HEK293 (cell line): ENCODE data around the gene FAM124B.
A peak's percentile ranks its signal among the peaks of the same experiment; 100 is the strongest.

ENCODE experiments used
- EGR2 ChIP-seq: fragments of 450-650 bp; formaldehyde crosslinking; IDR thresholded peaks from 2 replicates; pipeline ENCODE4 v1.5.1; 2016; ENCODE audit warnings: low read depth, missing biosample characterization, missing genetic modification characterization
- KLF1 ChIP-seq: fragments of 450-650 bp; formaldehyde crosslinking; IDR thresholded peaks from 2 replicates; pipeline ENCODE4 v1.5.1; 2016; ENCODE audit warnings: missing biosample characterization, missing genetic modification characterization
- RBAK ChIP-seq: fragments of 450-650 bp; formaldehyde crosslinking; IDR thresholded peaks from 2 replicates; pipeline ENCODE4 v1.5.1; 2016; ENCODE audit warnings: missing biosample characterization, missing genetic modification characterization
- ZBTB8A ChIP-seq: fragments of 450-650 bp; formaldehyde crosslinking; IDR thresholded peaks from 2 replicates; pipeline ENCODE4 v1.5.1; 2016; ENCODE audit warnings: missing biosample characterization, missing genetic modification characterization
- ZEB2 ChIP-seq: fragments of 450-650 bp; formaldehyde crosslinking; IDR thresholded peaks from 2 replicates; pipeline ENCODE4 v1.5.1; 2016; ENCODE audit warnings: missing biosample characterization, missing genetic modification characterization
- ZNF146 ChIP-seq: fragments of 450-650 bp; formaldehyde crosslinking; IDR thresholded peaks from 2 replicates; pipeline ENCODE4 v1.5.1; 2016; ENCODE audit warnings: missing biosample characterization, missing genetic modification characterization
- ZNF184 ChIP-seq: fragments of 450-650 bp; IDR thresholded peaks from 2 replicates; pipeline ENCODE4 v1.5.1; 2018; ENCODE audit warnings: missing biosample characterization, mild to moderate bottlenecking, missing genetic modification characterization
- ZNF214 ChIP-seq: fragments of 450-650 bp; formaldehyde crosslinking; IDR thresholded peaks from 2 replicates; pipeline ENCODE4 v1.5.1; 2017; ENCODE audit warnings: missing biosample characterization, mild to moderate bottlenecking, missing genetic modification characterization, borderline replicate concordance
- ZNF248 ChIP-seq: fragments of 450-650 bp; formaldehyde crosslinking; IDR thresholded peaks from 2 replicates; pipeline ENCODE4 v1.5.1; 2017; ENCODE audit warnings: missing biosample characterization, missing genetic modification characterization
- ZNF274 ChIP-seq, 2 experiments: fragments of 200-500 bp in 1 of 2; fragments of 450-650 bp in 1 of 2; sonication (Bioruptor generic) in 1 of 2; formaldehyde crosslinking in 1 of 2; IDR thresholded peaks; 2 replicates each; pipeline versions ENCODE4 v1.5.1 to v1.6.1; 2014 to 2016; ENCODE audit warnings: borderline replicate concordance in 1 of 2, inconsistent platforms in 1 of 2, low read length in 1 of 2, missing biosample characterization in 1 of 2, missing genetic modification characterization in 1 of 2
- ZNF292 ChIP-seq: fragments of 450-650 bp; formaldehyde crosslinking; IDR thresholded peaks from 2 replicates; pipeline ENCODE4 v1.5.1; 2016; ENCODE audit warnings: low read depth, missing biosample characterization, missing genetic modification characterization, borderline replicate concordance
- ZNF350 ChIP-seq: fragments of 450-650 bp; formaldehyde crosslinking; IDR thresholded peaks from 2 replicates; pipeline ENCODE4 v1.5.0; 2017; ENCODE audit warnings: missing biosample characterization, mild to moderate bottlenecking, missing genetic modification characterization
- ZNF473 ChIP-seq: fragments of 450-650 bp; formaldehyde crosslinking; IDR thresholded peaks from 2 replicates; pipeline ENCODE4 v1.5.1; 2017; ENCODE audit warnings: missing biosample characterization, missing genetic modification characterization
- ZNF501 ChIP-seq: fragments of 450-650 bp; formaldehyde crosslinking; IDR thresholded peaks from 2 replicates; pipeline ENCODE4 v1.5.1; 2016; ENCODE audit warnings: missing biosample characterization, missing genetic modification characterization
- ZNF549 ChIP-seq: fragments of 450-650 bp; IDR thresholded peaks from 2 replicates; pipeline ENCODE4 v1.5.1; 2018; ENCODE audit warnings: missing biosample characterization, missing genetic modification characterization, mild to moderate bottlenecking, inconsistent platforms, moderate library complexity
- ZNF707 ChIP-seq: fragments of 450-650 bp; formaldehyde crosslinking; IDR thresholded peaks from 2 replicates; pipeline ENCODE4 v1.5.1; 2016; ENCODE audit warnings: missing biosample characterization, missing genetic modification characterization
- ZNF768 ChIP-seq: fragments of 450-650 bp; formaldehyde crosslinking; IDR thresholded peaks from 2 replicates; pipeline ENCODE4 v1.5.1; 2018; ENCODE audit warnings: missing biosample characterization, mild to moderate bottlenecking, missing genetic modification characterization
- ZNF791 ChIP-seq: fragments of 450-650 bp; formaldehyde crosslinking; IDR thresholded peaks from 2 replicates; pipeline ENCODE4 v1.5.1; 2016; ENCODE audit warnings: missing biosample characterization, missing genetic modification characterization
- ZNF792 ChIP-seq: fragments of 450-650 bp; formaldehyde crosslinking; IDR thresholded peaks from 2 replicates; pipeline ENCODE4 v1.5.1; 2016; ENCODE audit warnings: missing biosample characterization, missing genetic modification characterization
- ZXDB ChIP-seq: fragments of 450-650 bp; formaldehyde crosslinking; IDR thresholded peaks from 2 replicates; pipeline ENCODE4 v1.5.1; 2016; ENCODE audit warnings: missing biosample characterization, missing genetic modification characterization
- TF ChIP-seq, protein P1 (sequence below): fragments of 450-650 bp; formaldehyde crosslinking; IDR thresholded peaks from 2 replicates; pipeline ENCODE4 v1.5.1; 2016; ENCODE audit warnings: missing biosample characterization, missing genetic modification characterization
- TF ChIP-seq, protein P2 (sequence below): fragments of 450-650 bp; formaldehyde crosslinking; IDR thresholded peaks from 2 replicates; pipeline ENCODE4 v1.5.1; 2016; ENCODE audit warnings: missing biosample characterization, missing genetic modification characterization
- TF ChIP-seq, protein P3 (sequence below): IDR thresholded peaks from 2 replicates; pipeline ENCODE4 v1.6.1; 2011; ENCODE audit warnings: mild to moderate bottlenecking, low read depth, low read length, borderline replicate concordance
- TF ChIP-seq, protein P4 (sequence below): fragments of 450-650 bp; formaldehyde crosslinking; IDR thresholded peaks from 2 replicates; pipeline ENCODE4 v1.5.1; 2016; ENCODE audit warnings: missing biosample characterization, missing genetic modification characterization, borderline replicate concordance
- TF ChIP-seq, protein P5 (sequence below): fragments of 450-650 bp; formaldehyde crosslinking; IDR thresholded peaks from 2 replicates; pipeline ENCODE4 v1.5.1; 2016; ENCODE audit warnings: missing biosample characterization, missing genetic modification characterization
- TF ChIP-seq, protein P6 (sequence below): fragments of 450-650 bp; formaldehyde crosslinking; IDR thresholded peaks from 2 replicates; pipeline ENCODE4 v1.5.1; 2016; ENCODE audit warnings: missing biosample characterization, missing genetic modification characterization

The FAM124B gene

DNA sequence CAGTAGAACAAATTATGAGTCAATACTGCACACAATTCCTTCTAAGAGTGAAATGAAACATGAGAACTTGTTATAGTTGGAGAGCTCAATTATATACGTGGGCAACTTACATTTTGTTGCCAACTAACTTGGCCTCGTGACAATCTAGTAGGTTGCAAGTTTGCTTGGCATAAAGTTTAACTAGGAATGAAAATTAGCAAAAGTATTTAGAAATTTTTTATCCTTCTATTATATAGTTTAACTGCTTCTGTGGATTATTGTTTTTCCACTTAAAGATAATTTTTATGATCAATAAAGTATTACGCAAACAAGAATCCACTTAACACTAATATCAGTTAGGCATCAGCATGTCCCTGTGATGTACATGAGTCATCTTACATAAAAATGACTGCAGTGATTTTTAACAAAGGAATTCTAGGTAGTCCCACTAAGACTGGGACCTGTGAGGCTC is 41.1 kb downstream of the FAM124B start (continued):
- TF ChIP-seq EGR2 (tag by site-specific recombination), result no peak
- TF ChIP-seq ZBTB8A (tag by site-specific recombination), result no peak
- no peak for TF ChIP-seq KLF1
- TF ChIP-seq ZXDB, result peak; percentile 47; the same call in 1 of the 2 replicates
- TF ChIP-seq, protein P1, sequence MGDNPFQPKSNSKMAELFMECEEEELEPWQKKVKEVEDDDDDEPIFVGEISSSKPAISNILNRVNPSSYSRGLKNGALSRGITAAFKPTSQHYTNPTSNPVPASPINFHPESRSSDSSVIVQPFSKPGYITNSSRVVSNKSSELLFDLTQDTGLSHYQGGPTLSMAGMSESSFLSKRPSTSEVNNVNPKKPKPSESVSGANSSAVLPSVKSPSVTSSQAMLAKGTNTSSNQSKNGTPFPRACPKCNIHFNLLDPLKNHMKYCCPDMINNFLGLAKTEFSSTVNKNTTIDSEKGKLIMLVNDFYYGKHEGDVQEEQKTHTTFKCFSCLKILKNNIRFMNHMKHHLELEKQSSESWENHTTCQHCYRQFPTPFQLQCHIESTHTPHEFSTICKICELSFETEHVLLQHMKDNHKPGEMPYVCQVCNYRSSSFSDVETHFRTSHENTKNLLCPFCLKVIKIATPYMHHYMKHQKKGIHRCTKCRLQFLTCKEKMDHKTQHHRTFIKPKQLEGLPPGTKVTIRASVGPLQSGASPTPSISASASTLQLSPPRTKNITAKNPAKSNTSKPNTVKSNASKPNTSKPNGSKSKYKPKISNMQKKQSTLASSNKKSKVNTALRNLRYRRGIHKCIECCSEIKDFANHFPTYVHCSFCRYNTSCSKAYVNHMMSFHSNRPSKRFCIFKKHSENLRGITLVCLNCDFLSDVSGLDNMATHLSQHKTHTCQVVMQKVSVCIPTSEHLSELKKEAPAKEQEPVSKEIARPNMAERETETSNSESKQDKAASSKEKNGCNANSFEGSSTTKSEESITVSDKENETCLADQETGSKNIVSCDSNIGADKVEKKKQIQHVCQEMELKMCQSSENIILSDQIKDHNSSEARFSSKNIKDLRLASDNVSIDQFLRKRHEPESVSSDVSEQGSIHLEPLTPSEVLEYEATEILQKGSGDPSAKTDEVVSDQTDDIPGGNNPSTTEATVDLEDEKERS (tag by site-specific recombination), result no peak
- TF ChIP-seq ZNF350 (tag by site-specific recombination), result no peak
- TF ChIP-seq, protein P2, sequence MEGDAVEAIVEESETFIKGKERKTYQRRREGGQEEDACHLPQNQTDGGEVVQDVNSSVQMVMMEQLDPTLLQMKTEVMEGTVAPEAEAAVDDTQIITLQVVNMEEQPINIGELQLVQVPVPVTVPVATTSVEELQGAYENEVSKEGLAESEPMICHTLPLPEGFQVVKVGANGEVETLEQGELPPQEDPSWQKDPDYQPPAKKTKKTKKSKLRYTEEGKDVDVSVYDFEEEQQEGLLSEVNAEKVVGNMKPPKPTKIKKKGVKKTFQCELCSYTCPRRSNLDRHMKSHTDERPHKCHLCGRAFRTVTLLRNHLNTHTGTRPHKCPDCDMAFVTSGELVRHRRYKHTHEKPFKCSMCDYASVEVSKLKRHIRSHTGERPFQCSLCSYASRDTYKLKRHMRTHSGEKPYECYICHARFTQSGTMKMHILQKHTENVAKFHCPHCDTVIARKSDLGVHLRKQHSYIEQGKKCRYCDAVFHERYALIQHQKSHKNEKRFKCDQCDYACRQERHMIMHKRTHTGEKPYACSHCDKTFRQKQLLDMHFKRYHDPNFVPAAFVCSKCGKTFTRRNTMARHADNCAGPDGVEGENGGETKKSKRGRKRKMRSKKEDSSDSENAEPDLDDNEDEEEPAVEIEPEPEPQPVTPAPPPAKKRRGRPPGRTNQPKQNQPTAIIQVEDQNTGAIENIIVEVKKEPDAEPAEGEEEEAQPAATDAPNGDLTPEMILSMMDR, result no peak
- TF ChIP-seq ZNF501, result no peak
- no peak for TF ChIP-seq ZNF707 (tag by site-specific recombination)
- TF ChIP-seq ZNF791, result no peak
- TF ChIP-seq ZNF473 (tag by site-specific recombination), result no peak
- peak; percentile 10; the same call in 1 of the 2 replicates for TF ChIP-seq ZNF184
- TF ChIP-seq ZNF792 (tag by site-specific recombination), result no peak
- no peak for TF ChIP-seq ZNF214
- no peak for TF ChIP-seq ZNF274 (IDR thresholded peaks at IDR 0.05; ENCODE audit: low read length)
- TF ChIP-seq ZNF274 (tag by site-specific recombination; IDR thresholded peaks at IDR 0.05; ENCODE audit: borderline replicate concordance), result no peak
- TF ChIP-seq ZNF146 (tag by site-specific recombination), result no peak
- TF ChIP-seq, protein P3, sequence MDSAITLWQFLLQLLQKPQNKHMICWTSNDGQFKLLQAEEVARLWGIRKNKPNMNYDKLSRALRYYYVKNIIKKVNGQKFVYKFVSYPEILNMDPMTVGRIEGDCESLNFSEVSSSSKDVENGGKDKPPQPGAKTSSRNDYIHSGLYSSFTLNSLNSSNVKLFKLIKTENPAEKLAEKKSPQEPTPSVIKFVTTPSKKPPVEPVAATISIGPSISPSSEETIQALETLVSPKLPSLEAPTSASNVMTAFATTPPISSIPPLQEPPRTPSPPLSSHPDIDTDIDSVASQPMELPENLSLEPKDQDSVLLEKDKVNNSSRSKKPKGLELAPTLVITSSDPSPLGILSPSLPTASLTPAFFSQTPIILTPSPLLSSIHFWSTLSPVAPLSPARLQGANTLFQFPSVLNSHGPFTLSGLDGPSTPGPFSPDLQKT, result no peak
- TF ChIP-seq, protein P4, sequence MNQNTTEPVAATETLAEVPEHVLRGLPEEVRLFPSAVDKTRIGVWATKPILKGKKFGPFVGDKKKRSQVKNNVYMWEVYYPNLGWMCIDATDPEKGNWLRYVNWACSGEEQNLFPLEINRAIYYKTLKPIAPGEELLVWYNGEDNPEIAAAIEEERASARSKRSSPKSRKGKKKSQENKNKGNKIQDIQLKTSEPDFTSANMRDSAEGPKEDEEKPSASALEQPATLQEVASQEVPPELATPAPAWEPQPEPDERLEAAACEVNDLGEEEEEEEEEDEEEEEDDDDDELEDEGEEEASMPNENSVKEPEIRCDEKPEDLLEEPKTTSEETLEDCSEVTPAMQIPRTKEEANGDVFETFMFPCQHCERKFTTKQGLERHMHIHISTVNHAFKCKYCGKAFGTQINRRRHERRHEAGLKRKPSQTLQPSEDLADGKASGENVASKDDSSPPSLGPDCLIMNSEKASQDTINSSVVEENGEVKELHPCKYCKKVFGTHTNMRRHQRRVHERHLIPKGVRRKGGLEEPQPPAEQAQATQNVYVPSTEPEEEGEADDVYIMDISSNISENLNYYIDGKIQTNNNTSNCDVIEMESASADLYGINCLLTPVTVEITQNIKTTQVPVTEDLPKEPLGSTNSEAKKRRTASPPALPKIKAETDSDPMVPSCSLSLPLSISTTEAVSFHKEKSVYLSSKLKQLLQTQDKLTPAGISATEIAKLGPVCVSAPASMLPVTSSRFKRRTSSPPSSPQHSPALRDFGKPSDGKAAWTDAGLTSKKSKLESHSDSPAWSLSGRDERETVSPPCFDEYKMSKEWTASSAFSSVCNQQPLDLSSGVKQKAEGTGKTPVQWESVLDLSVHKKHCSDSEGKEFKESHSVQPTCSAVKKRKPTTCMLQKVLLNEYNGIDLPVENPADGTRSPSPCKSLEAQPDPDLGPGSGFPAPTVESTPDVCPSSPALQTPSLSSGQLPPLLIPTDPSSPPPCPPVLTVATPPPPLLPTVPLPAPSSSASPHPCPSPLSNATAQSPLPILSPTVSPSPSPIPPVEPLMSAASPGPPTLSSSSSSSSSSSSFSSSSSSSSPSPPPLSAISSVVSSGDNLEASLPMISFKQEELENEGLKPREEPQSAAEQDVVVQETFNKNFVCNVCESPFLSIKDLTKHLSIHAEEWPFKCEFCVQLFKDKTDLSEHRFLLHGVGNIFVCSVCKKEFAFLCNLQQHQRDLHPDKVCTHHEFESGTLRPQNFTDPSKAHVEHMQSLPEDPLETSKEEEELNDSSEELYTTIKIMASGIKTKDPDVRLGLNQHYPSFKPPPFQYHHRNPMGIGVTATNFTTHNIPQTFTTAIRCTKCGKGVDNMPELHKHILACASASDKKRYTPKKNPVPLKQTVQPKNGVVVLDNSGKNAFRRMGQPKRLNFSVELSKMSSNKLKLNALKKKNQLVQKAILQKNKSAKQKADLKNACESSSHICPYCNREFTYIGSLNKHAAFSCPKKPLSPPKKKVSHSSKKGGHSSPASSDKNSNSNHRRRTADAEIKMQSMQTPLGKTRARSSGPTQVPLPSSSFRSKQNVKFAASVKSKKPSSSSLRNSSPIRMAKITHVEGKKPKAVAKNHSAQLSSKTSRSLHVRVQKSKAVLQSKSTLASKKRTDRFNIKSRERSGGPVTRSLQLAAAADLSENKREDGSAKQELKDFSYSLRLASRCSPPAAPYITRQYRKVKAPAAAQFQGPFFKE (tag by site-specific recombination), result no peak
- TF ChIP-seq ZEB2 (tag by site-specific recombination), result 0 out of 2 replicates have a peak, but pooled peaks have one; percentile 20
- TF ChIP-seq, protein P5, sequence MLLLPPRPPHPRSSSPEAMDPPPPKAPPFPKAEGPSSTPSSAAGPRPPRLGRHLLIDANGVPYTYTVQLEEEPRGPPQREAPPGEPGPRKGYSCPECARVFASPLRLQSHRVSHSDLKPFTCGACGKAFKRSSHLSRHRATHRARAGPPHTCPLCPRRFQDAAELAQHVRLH, result no peak
- no peak for TF ChIP-seq ZNF549 (tag by site-specific recombination)
- TF ChIP-seq ZNF768 (tag by site-specific recombination), result no peak
- no peak for TF ChIP-seq ZNF292 (tag by site-specific recombination)
- TF ChIP-seq, protein P6, sequence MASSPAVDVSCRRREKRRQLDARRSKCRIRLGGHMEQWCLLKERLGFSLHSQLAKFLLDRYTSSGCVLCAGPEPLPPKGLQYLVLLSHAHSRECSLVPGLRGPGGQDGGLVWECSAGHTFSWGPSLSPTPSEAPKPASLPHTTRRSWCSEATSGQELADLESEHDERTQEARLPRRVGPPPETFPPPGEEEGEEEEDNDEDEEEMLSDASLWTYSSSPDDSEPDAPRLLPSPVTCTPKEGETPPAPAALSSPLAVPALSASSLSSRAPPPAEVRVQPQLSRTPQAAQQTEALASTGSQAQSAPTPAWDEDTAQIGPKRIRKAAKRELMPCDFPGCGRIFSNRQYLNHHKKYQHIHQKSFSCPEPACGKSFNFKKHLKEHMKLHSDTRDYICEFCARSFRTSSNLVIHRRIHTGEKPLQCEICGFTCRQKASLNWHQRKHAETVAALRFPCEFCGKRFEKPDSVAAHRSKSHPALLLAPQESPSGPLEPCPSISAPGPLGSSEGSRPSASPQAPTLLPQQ (tag by site-specific recombination), result no peak
- no peak for TF ChIP-seq RBAK (tag by site-specific recombination)
- TF ChIP-seq ZNF248 (tag by site-specific recombination), result no peak
